Measurements from ENCODE around the gene BICC1. TPM values are rescaled to one million over a fixed set of nuclear protein-coding genes. Genes with fewer than 3 reads are reported as not detected.

The BICC1 gene
- total RNA-seq, 4 donors from 2014 or later, result 9.3 to 20.8 (median 12.5) TPM

DNA sequence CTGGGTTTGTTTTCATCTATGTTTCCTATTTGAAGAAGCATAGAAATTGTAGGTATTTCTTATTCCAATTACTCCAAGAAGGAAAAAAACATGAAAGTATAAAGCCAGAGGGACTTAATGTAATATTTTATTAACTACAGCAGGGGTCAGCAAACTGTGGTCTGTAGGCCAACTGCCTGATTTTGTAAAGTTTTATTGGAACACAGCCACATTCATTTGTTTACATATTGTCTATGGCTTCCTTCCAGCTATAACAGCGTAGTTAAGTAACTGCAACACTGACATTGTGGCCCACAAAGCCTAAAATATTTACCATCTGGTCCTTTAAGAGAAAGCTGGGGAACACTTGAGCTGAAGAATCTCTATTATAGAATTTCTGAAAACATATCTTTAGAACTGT, 306.2 kb downstream of the BICC1 start:
- intact Hi-C loops (cut with DNase I), result no loop called here
- Histone ChIP-seq H3K4me3 (replicated peaks in 1 of 3) (no peak overlapping the region), H3K9me3 (no peaks in the 10 kb centered on the region), H3K27me3 (no peaks in the 10 kb centered on the region), H3K4me1 (peaks cover 0 to 6% of the 10 kb centered on the region in 2 donors), H3K36me3 (no peaks in the 10 kb centered on the region), H3K27ac (no peak overlapping the region)
- WGBS, 2 donors, result 42 to 60% methylated on average over 1 of the region's 1 CpG
- no peak for DNase-seq
- no peak for TF ChIP-seq POLR2A (IDR thresholded peaks at IDR 0.05)
- TF ChIP-seq, protein P1, sequence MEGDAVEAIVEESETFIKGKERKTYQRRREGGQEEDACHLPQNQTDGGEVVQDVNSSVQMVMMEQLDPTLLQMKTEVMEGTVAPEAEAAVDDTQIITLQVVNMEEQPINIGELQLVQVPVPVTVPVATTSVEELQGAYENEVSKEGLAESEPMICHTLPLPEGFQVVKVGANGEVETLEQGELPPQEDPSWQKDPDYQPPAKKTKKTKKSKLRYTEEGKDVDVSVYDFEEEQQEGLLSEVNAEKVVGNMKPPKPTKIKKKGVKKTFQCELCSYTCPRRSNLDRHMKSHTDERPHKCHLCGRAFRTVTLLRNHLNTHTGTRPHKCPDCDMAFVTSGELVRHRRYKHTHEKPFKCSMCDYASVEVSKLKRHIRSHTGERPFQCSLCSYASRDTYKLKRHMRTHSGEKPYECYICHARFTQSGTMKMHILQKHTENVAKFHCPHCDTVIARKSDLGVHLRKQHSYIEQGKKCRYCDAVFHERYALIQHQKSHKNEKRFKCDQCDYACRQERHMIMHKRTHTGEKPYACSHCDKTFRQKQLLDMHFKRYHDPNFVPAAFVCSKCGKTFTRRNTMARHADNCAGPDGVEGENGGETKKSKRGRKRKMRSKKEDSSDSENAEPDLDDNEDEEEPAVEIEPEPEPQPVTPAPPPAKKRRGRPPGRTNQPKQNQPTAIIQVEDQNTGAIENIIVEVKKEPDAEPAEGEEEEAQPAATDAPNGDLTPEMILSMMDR (IDR thresholded peaks at IDR 0.05), result peak in 2 of 6 experiments; percentile 8 to 25

DNA sequence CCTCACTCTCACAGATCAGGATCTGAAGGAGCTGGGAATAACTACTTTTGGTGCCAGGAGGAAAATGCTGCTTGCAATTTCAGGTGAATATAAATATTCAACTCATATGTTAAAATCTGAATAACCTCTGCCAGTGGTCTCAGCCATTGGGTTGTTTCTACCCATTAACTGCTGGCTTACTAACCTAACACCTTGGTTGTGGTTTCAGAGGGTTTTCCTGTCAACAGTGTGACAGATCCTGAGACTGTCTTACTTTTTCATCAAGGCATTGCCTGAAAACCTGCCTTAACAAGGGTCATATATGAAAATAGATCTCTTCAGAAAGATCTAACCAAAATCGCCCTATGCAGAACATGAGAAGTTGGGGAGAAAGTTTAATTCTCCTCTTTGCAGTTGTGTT, 307.7 kb downstream of the BICC1 start:
- no peak overlapping the region for H3K27ac ChIP-seq
- H3K4me3 ChIP-seq (replicated peaks in 1 of 3), result no peak overlapping the region
- no peaks in the 10 kb centered on the region for H3K9me3 ChIP-seq
- H3K36me3 ChIP-seq, result no peaks in the 10 kb centered on the region
- H3K27me3 ChIP-seq, result no peaks in the 10 kb centered on the region
- intact Hi-C loops (cut with DNase I), result no loop called here
- H3K4me1 ChIP-seq, result peaks cover 0 to 3% of the 10 kb centered on the region in 2 donors
- WGBS, 2 donors, result 80 to 83% methylated on average over 1 of the region's 1 CpG
- DNase-seq, result no peak
- TF ChIP-seq, protein P1 (IDR thresholded peaks at IDR 0.05), result no peak
- TF ChIP-seq POLR2A (IDR thresholded peaks at IDR 0.05), result no peak

DNA sequence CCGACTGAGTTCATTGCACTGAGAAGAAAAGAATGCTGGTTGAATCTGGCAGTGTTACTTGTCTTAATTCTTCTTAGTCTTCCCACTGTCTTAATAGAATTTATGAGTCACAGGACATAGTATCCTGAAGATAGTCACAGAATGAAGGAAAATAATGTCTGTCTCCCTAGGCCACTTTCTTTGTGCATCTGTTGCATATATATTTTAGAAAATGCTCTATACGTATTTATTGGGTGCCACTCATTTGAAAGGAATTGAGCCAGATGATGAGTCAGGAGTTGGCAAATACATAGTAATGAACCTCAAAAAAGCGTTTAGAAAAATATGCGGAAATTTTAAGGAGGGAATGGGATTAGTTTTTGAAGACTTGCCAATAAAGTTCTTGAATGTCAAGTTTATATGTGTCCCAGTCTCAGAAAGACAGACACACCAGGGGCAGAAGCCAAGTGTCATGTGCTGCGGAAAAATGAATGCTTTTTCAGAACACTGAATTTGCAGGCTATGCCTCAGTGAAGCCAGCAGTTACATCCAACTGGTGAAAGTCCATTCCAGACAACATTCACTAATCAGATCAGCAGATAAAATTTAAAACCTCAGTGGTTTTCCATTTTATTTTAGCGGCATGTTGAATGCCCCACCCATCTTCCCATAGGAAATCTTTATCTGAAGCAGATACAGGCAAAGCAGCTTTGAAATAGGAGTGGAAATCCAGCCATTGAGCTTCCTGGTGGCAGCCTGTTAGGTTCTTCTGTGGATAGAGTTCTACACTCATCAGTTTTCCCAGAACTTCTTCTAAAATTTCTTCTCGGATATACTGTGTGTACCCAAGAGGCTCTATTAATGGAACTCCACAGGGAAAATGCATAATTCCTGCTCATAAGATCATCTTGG, 308.4 kb downstream of the BICC1 start:
- intact Hi-C loops (cut with DNase I), result no loop called here
- DNase-seq, result no peak
- no peaks in the 10 kb centered on the region for H3K9me3 ChIP-seq
- no peak for TF ChIP-seq POLR2A (IDR thresholded peaks at IDR 0.05)
- TF ChIP-seq, protein P1 (IDR thresholded peaks at IDR 0.05), result no peak
- H3K4me3 ChIP-seq (replicated peaks in 1 of 3), result no peak overlapping the region
- no peaks in the 10 kb centered on the region for H3K36me3 ChIP-seq
- WGBS, 2 donors, result 74 to 83% methylated on average over 7 of the region's 7 CpGs
- H3K27me3 ChIP-seq, result no peaks in the 10 kb centered on the region
- peak overlapping the region in 1 of 3 donors; percentile 14 for H3K27ac ChIP-seq
- peaks cover 0 to 3% of the 10 kb centered on the region in 2 donors for H3K4me1 ChIP-seq

DNA sequence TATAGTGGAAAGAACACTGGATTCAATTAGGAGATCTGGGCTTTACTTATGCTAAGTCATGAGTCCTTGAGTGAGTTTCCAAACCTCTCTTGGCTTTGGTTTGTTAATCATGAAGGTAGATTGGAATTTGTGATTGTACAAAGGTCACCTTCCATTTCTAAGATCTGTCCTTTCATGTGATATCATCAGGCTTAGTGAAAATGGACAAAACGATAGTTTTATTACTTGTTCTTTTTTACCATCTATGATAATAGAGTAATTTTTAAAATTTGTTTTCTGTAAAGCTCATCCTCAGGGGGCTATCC, 309.0 kb downstream of the BICC1 start:
- H3K36me3 ChIP-seq, result no peaks in the 10 kb centered on the region
- peak overlapping the region in 1 of 3 donors; percentile 14 for H3K27ac ChIP-seq
- TF ChIP-seq, protein P1 (IDR thresholded peaks at IDR 0.05), result no peak
- TF ChIP-seq POLR2A (IDR thresholded peaks at IDR 0.05), result no peak
- 80 to 89% methylated on average over 1 of the region's 1 CpG for WGBS, 2 donors
- no peak for DNase-seq
- peaks cover 0 to 3% of the 10 kb centered on the region in 2 donors for H3K4me1 ChIP-seq
- no peak overlapping the region for H3K4me3 ChIP-seq (replicated peaks in 1 of 3)
- H3K9me3 ChIP-seq, result no peaks in the 10 kb centered on the region
- no peaks in the 10 kb centered on the region for H3K27me3 ChIP-seq
- intact Hi-C loops (cut with DNase I), result no loop called here

DNA sequence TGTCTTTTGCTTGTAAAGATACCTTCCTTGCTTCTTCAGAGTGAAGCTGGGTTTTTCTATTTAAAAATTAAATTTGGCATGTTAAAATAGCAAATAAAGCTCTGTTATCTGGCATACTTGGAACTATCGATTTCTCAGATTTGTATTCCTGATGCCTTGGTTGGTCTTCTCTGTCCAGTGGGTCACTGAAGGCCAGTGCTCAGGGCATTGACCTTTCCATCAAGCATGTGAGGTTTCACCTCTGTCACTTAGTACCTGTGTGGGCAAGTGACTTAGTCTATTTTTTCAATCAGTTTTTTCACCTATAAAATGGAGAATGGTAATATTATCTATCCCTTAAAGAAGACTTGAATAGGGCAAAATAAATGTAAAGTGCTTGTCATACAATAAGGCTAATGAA, 311.3 kb downstream of the BICC1 start:
- WGBS, 2 donors, result 93 to 98% methylated on average over 1 of the region's 1 CpG
- intact Hi-C loops (cut with DNase I), result no loop called here
- Histone ChIP-seq H3K4me1 (peaks cover 0 to 1% of the 10 kb centered on the region in 2 donors), H3K36me3 (no peaks in the 10 kb centered on the region), H3K4me3 (replicated peaks in 1 of 3) (no peak overlapping the region), H3K27me3 (no peaks in the 10 kb centered on the region), H3K9me3 (no peaks in the 10 kb centered on the region), H3K27ac (no peak overlapping the region)
- no peak for DNase-seq
- TF ChIP-seq, protein P1 (IDR thresholded peaks at IDR 0.05), result no peak
- no peak for TF ChIP-seq POLR2A (IDR thresholded peaks at IDR 0.05)

Data from thyroid gland (tissue), 4 donors.